Thymus (tissue), 11 donors: Measurements from ENCODE around the gene RAD51D. TPM values are rescaled to one million over a fixed set of nuclear protein-coding genes. Genes with fewer than 3 reads are reported as not detected.
"Not testable (repeated sequence)": the region's sequence is repeated elsewhere in the genome, so short reads cannot be mapped to it uniquely, and the experiment has no call there.

Experiments
- DNase-seq, 9 donors: peaks; one replicate each; pipeline ENCODE4 v3.0.0-alpha.2; 2013; ENCODE audit warnings: low spot score in 9 of 9, low read depth in 6 of 9, missing footprints in 1 of 9
- H3K27ac ChIP-seq, 2 donors: one replicate each; pipeline ENCODE4 v1.5.1; 2013; ENCODE audit warnings: control low read depth in 1 of 2, low read depth in 1 of 2, low read length in 1 of 2, mild to moderate bottlenecking in 1 of 2, moderate library complexity in 1 of 2
- H3K27me3 ChIP-seq, 2 donors: one replicate each; pipeline ENCODE4 v1.5.1; 2013; ENCODE audit warnings: low read length in 1 of 2; ENCODE audit not compliant: control insufficient read depth in 2 of 2, insufficient read depth in 1 of 2
- H3K36me3 ChIP-seq, 2 donors: one replicate each; pipeline ENCODE4 v1.5.1; 2013; ENCODE audit warnings: low read length in 1 of 2, mild to moderate bottlenecking in 1 of 2, moderate library complexity in 1 of 2; ENCODE audit not compliant: control insufficient read depth in 2 of 2, insufficient read depth in 2 of 2
- H3K4me1 ChIP-seq, 2 donors: one replicate each; pipeline ENCODE4 v1.5.1; 2013; ENCODE audit warnings: low read length in 2 of 2; ENCODE audit not compliant: control insufficient read depth in 2 of 2, insufficient read depth in 2 of 2
- H3K4me3 ChIP-seq, 2 donors: one replicate each; pipeline ENCODE4 v1.5.1; 2013; ENCODE audit warnings: low read length in 2 of 2, control low read depth in 1 of 2, mild to moderate bottlenecking in 1 of 2
- H3K9me3 ChIP-seq, 2 donors: one replicate each; pipeline ENCODE4 v1.5.1; 2013; ENCODE audit warnings: low read length in 1 of 2, mild to moderate bottlenecking in 1 of 2; ENCODE audit not compliant: control insufficient read depth in 2 of 2, insufficient read depth in 1 of 2
- WGBS: extraction: QIAGEN DNeasy Blood & Tissue Kit; methylation state at CpG from one replicate; pipeline ENCODE4 v1.1.7; 2013; 5-methylcytosine and 5-hydroxymethylcytosine counted together
- polyA plus RNA-seq: library from polyadenylated mRNA; stranded (reverse); fragments of 200-250 nt; gene quantifications from one replicate; pipeline ENCODE4 v1.2.3, GENCODE V29; 2013
- total RNA-seq: library from RNA; stranded (reverse); fragments of 120-200 nt; gene quantifications from one replicate; pipeline ENCODE4 v1.2.4, GENCODE V29; 2013
- donor health status: healthy.

Gene RAD51D
- total and polyA plus RNA-seq, 2 donors, result 5.9 to 7.7 TPM

GRCh38 chr17:35160354-35161201 lies 40.9 kb upstream of the RAD51D start:
- Histone ChIP-seq H3K27me3 (no peaks in the 10 kb centered on the region), H3K9me3 (no peaks in the 10 kb centered on the region), H3K4me3 (no peak overlapping the region), H3K4me1 (peaks cover 10 to 28% of the 10 kb centered on the region in 2 donors), H3K36me3 (no peaks in the 10 kb centered on the region), H3K27ac (peak overlapping the region in 1 of 2 donors; percentile 70)
- peak in 4 of 9 donors; percentile 33 to 68 (median 36) for DNase-seq
- WGBS, result 78% methylated on average over 13 of the region's 13 CpGs

- H3K27me3 ChIP-seq, result no peaks in the 10 kb centered on the region
- H3K9me3 ChIP-seq, result no peaks in the 10 kb centered on the region
- DNase-seq, result no peak
- no peak overlapping the region for H3K4me3 ChIP-seq
- peaks cover 10 to 23% of the 10 kb centered on the region in 2 donors for H3K4me1 ChIP-seq
- H3K36me3 ChIP-seq, result no peaks in the 10 kb centered on the region
- WGBS, result 97% methylated on average over 2 of the region's 2 CpGs
- H3K27ac ChIP-seq, result no peak overlapping the region
These were observed 40.3 kb upstream of the RAD51D start for GRCh38 chr17:35159940-35160339.

- H3K4me1 ChIP-seq, result peaks cover 0 to under 1% of the 10 kb centered on the region in 2 donors
- H3K27ac ChIP-seq, result no peak overlapping the region
- no peak for DNase-seq
- no peaks in the 10 kb centered on the region for H3K36me3 ChIP-seq
- no peaks in the 10 kb centered on the region for H3K9me3 ChIP-seq
- H3K27me3 ChIP-seq, result no peaks in the 10 kb centered on the region
- H3K4me3 ChIP-seq, result no peak overlapping the region
- WGBS, result 96% methylated on average over 7 of the region's 7 CpGs
These were observed 35.6 kb upstream of the RAD51D start for GRCh38 chr17:35155246-35155645.

- H3K4me1 ChIP-seq, result no peaks in the 10 kb centered on the region
- no peaks in the 10 kb centered on the region for H3K36me3 ChIP-seq
- H3K9me3 ChIP-seq, result no peaks in the 10 kb centered on the region
- no peak overlapping the region for H3K27ac ChIP-seq
- WGBS, result 98% methylated on average over 13 of the region's 13 CpGs
- no peak overlapping the region for H3K4me3 ChIP-seq
- no peaks in the 10 kb centered on the region for H3K27me3 ChIP-seq
- DNase-seq, result no peak
These were observed 34.8 kb upstream of the RAD51D start for GRCh38 chr17:35154196-35155165.

GRCh38 chr17:35152421-35153140 lies 32.9 kb upstream of the RAD51D start:
- no peaks in the 10 kb centered on the region for H3K36me3 ChIP-seq
- no peak overlapping the region for H3K4me3 ChIP-seq
- H3K4me1 ChIP-seq, result no peaks in the 10 kb centered on the region
- no peak overlapping the region for H3K27ac ChIP-seq
- no peak for DNase-seq
- peaks cover 0 to 6% of the 10 kb centered on the region in 2 donors for H3K27me3 ChIP-seq
- H3K9me3 ChIP-seq, result no peaks in the 10 kb centered on the region
- 94% methylated on average over 13 of the region's 13 CpGs for WGBS

DNA sequence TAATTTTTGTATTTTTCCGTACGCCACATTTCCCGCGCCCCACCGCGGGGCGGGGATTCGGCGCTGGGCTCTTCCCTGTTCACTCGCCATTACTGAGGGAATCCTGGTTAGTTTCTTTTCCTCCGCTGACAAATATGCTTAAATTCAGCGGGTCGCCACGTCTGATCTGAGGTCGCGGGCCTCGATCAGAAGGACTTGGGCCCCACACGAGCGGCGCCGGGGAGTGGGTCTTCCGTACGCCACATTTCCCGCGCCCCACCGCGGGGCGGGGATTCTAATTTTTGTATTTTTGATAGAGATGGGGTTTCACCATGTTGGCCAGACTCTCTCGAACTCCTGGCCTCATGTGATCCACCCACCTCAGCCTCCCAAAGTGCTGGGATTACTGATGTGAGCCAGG lies 31.4 kb upstream of the RAD51D start:
- H3K27me3 ChIP-seq, H3K36me3 ChIP-seq, H3K4me1 ChIP-seq, H3K9me3 ChIP-seq, H3K27ac ChIP-seq, H3K4me3 ChIP-seq: not testable (repeated sequence)
- DNase-seq, result peak in 1 of 9 donors; percentile 19
- 96% methylated on average over 29 of the region's 29 CpGs for WGBS

GRCh38 chr17:35149941-35150340 lies 30.3 kb upstream of the RAD51D start:
- H3K9me3 ChIP-seq, result no peaks in the 10 kb centered on the region
- WGBS, result 97% methylated on average over 11 of the region's 11 CpGs
- peaks cover 0 to 6% of the 10 kb centered on the region in 2 donors for H3K27me3 ChIP-seq
- H3K4me3 ChIP-seq, result no peak overlapping the region
- H3K36me3 ChIP-seq, result no peaks in the 10 kb centered on the region
- H3K4me1 ChIP-seq, result no peaks in the 10 kb centered on the region
- no peak for DNase-seq
- no peak overlapping the region for H3K27ac ChIP-seq

DNA sequence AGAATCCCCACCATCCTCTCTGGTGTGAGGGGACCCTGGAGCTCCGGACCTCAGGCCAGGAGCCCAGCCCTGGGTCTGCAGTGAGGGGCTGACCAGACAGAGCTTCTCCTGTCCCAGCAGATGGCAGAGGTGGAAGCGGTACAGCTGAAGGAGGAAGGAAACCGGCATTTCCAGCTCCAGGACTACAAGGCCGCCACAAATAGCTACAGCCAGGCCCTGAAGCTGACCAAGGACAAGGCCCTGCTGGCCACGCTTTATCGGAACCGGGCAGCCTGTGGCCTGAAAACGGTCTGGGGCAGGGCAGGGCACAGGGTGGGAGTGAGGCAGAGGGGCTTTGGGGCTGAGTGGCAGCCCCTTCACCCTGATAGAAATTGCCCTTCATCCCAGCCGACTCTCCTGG lies 28.5 kb upstream of the RAD51D start:
- 92% methylated on average over 9 of the region's 9 CpGs for WGBS
- Histone ChIP-seq H3K9me3 (no peaks in the 10 kb centered on the region), H3K27ac (no peak overlapping the region), H3K4me1 (no peaks in the 10 kb centered on the region), H3K4me3 (no peak overlapping the region), H3K36me3 (no peaks in the 10 kb centered on the region), H3K27me3 (peaks cover 0 to 6% of the 10 kb centered on the region in 2 donors)
- DNase-seq, result no peak
